Measurements from ENCODE around the gene ABCC12.

Gene ABCC12

GRCh38 chr16:48197294-48197693, 41.5 kb upstream of the ABCC12 start:
- Histone ChIP-seq H2BK12ac (ENCODE audit: low read length) (no peak overlapping the region), H2BK5ac (ENCODE audit: low read depth, low read length, poor library complexity) (no peak overlapping the region), H4K91ac (ENCODE audit: low read depth, low read length) (no peak overlapping the region), H3K9me3 (ENCODE audit: insufficient read depth, low read depth, low read length) (no peaks in the 10 kb centered on the region), H3K79me2 (ENCODE audit: control insufficient read depth, insufficient read depth, low read length, poor library complexity) (no peaks in the 10 kb centered on the region), H3K14ac (ENCODE audit: low read length) (no peak overlapping the region), H3K4me3 (ENCODE audit: low read depth, low read length) (no peak overlapping the region), H3K18ac (ENCODE audit: low read length) (no peak overlapping the region), H3K23ac (ENCODE audit: low read length) (no peak overlapping the region), H3K27ac (ENCODE audit: low read depth, low read length) (no peak overlapping the region), H3K27me3 (ENCODE audit: insufficient read depth, low read length) (no peaks in the 10 kb centered on the region), H4K8ac (ENCODE audit: low read depth, low read length) (no peak overlapping the region), H2AFZ (ENCODE audit: insufficient read depth, low read length, poor library complexity) (no peak overlapping the region), H3K79me1 (ENCODE audit: low read length) (no peaks in the 10 kb centered on the region), H3K4ac (ENCODE audit: low read depth, low read length) (no peak overlapping the region), H2AK5ac (ENCODE audit: low read length) (no peak overlapping the region), H3K36me3 (ENCODE audit: control insufficient read depth in 1 of 2, insufficient read depth in 2 of 2, low read length in 2 of 2) (no peaks in the 10 kb centered on the region), H3K4me2 (ENCODE audit: low read length) (no peak overlapping the region), H4K12ac (ENCODE audit: low read depth, low read length) (no peak overlapping the region), H2BK120ac (ENCODE audit: insufficient read depth, low read length, poor library complexity) (no peak overlapping the region), H3K4me1 (ENCODE audit: control insufficient read depth in 1 of 2, insufficient read depth in 2 of 2, low read length in 2 of 2) (no peaks in the 10 kb centered on the region), H3K9ac (ENCODE audit: low read length) (no peak overlapping the region)
- no CpG with 5 or more reads among the region's 3 CpGs for WGBS (ENCODE audit: extremely low coverage, insufficient coverage, insufficient read length)
- DNase-seq, result no peak

DNA sequence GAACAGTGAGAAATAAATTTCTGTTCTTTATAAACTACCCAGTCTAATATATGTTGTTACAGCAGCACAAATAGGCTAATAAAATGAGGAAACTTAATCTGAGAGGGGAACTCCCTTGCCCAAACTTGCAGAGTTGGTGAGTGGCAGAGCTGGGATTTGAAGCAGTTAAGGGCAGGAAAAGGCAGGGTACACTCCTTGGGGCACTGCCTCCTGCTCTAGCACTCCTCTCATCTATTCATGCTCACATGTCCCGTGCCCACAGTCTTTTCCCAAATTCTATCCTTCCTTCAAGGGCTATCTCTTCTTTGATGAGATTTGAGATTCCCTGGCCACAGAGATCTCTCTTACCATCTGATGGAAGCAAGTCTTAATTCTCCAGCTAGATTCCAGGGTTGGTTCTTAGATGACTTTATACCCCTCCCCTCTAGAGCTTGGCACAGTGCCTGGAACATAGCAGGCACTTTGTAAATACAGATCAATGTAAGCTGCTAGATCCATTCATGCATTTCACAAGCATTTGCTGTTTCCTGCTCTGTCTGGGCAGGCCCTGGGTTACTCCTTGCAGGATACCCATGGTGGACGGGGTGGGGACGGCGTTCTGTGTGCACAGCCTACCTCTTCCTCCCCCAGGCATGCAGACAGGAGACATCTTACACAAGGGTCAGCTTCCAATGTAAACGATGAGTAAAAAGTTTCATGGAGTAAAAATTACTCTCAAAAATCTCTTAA, 39.2 kb upstream of the ABCC12 start:
- Histone ChIP-seq H3K36me3 (ENCODE audit: control insufficient read depth in 1 of 2, insufficient read depth in 2 of 2, low read length in 2 of 2) (no peaks in the 10 kb centered on the region), H2BK5ac (ENCODE audit: low read depth, low read length, poor library complexity) (no peak overlapping the region), H4K91ac (ENCODE audit: low read depth, low read length) (no peak overlapping the region), H3K4ac (ENCODE audit: low read depth, low read length) (no peak overlapping the region), H2BK120ac (ENCODE audit: insufficient read depth, low read length, poor library complexity) (no peak overlapping the region), H3K27me3 (ENCODE audit: insufficient read depth, low read length) (no peaks in the 10 kb centered on the region), H3K14ac (ENCODE audit: low read length) (no peak overlapping the region), H3K79me2 (ENCODE audit: control insufficient read depth, insufficient read depth, low read length, poor library complexity) (no peaks in the 10 kb centered on the region), H3K9ac (ENCODE audit: low read length) (no peak overlapping the region), H3K4me3 (ENCODE audit: low read depth, low read length) (no peak overlapping the region), H3K27ac (ENCODE audit: low read depth, low read length) (no peak overlapping the region), H3K4me2 (ENCODE audit: low read length) (no peak overlapping the region), H3K18ac (ENCODE audit: low read length) (no peak overlapping the region), H3K9me3 (ENCODE audit: insufficient read depth, low read depth, low read length) (no peaks in the 10 kb centered on the region), H4K12ac (ENCODE audit: low read depth, low read length) (no peak overlapping the region), H2BK12ac (ENCODE audit: low read length) (no peak overlapping the region), H3K23ac (ENCODE audit: low read length) (no peak overlapping the region), H3K4me1 (ENCODE audit: control insufficient read depth in 1 of 2, insufficient read depth in 2 of 2, low read length in 2 of 2) (no peaks in the 10 kb centered on the region), H3K79me1 (ENCODE audit: low read length) (no peaks in the 10 kb centered on the region), H2AFZ (ENCODE audit: insufficient read depth, low read length, poor library complexity) (no peak overlapping the region), H4K8ac (ENCODE audit: low read depth, low read length) (no peak overlapping the region), H2AK5ac (ENCODE audit: low read length) (no peak overlapping the region)
- no peak for DNase-seq
- WGBS (ENCODE audit: extremely low coverage, insufficient coverage, insufficient read length), result no CpG with 5 or more reads among the region's 5 CpGs

- no peaks in the 10 kb centered on the region for H3K27me3 ChIP-seq (ENCODE audit: insufficient read depth, low read length)
- no peaks in the 10 kb centered on the region for H3K79me2 ChIP-seq (ENCODE audit: control insufficient read depth, insufficient read depth, low read length, poor library complexity)
- no peak overlapping the region for H4K91ac ChIP-seq (ENCODE audit: low read depth, low read length)
- no peak overlapping the region for H2BK120ac ChIP-seq (ENCODE audit: insufficient read depth, low read length, poor library complexity)
- no peak overlapping the region for H3K23ac ChIP-seq (ENCODE audit: low read length)
- no peak overlapping the region for H4K12ac ChIP-seq (ENCODE audit: low read depth, low read length)
- H3K36me3 ChIP-seq (ENCODE audit: control insufficient read depth in 1 of 2, insufficient read depth in 2 of 2, low read length in 2 of 2), result no peaks in the 10 kb centered on the region
- H3K4ac ChIP-seq (ENCODE audit: low read depth, low read length), result no peak overlapping the region
- H3K9ac ChIP-seq (ENCODE audit: low read length), result no peak overlapping the region
- no peak overlapping the region for H2BK5ac ChIP-seq (ENCODE audit: low read depth, low read length, poor library complexity)
- no CpG with 5 or more reads among the region's 7 CpGs for WGBS (ENCODE audit: extremely low coverage, insufficient coverage, insufficient read length)
- no peak overlapping the region for H2AK5ac ChIP-seq (ENCODE audit: low read length)
- H3K4me1 ChIP-seq (ENCODE audit: control insufficient read depth in 1 of 2, insufficient read depth in 2 of 2, low read length in 2 of 2), result no peaks in the 10 kb centered on the region
- DNase-seq, result no peak
- H3K4me3 ChIP-seq (ENCODE audit: low read depth, low read length), result no peak overlapping the region
- no peak overlapping the region for H3K27ac ChIP-seq (ENCODE audit: low read depth, low read length)
- H2BK12ac ChIP-seq (ENCODE audit: low read length), result no peak overlapping the region
- no peaks in the 10 kb centered on the region for H3K79me1 ChIP-seq (ENCODE audit: low read length)
- H3K18ac ChIP-seq (ENCODE audit: low read length), result no peak overlapping the region
- H4K8ac ChIP-seq (ENCODE audit: low read depth, low read length), result no peak overlapping the region
- no peak overlapping the region for H3K4me2 ChIP-seq (ENCODE audit: low read length)
- no peaks in the 10 kb centered on the region for H3K9me3 ChIP-seq (ENCODE audit: insufficient read depth, low read depth, low read length)
- no peak overlapping the region for H2AFZ ChIP-seq (ENCODE audit: insufficient read depth, low read length, poor library complexity)
- no peak overlapping the region for H3K14ac ChIP-seq (ENCODE audit: low read length)
Observed at GRCh38 chr16:48193846-48194245, 38.1 kb upstream of the ABCC12 start.

- H3K9ac ChIP-seq (ENCODE audit: low read length), result no peak overlapping the region
- H3K79me1 ChIP-seq (ENCODE audit: low read length), result no peaks in the 10 kb centered on the region
- no peak overlapping the region for H4K91ac ChIP-seq (ENCODE audit: low read depth, low read length)
- no peaks in the 10 kb centered on the region for H3K4me1 ChIP-seq (ENCODE audit: control insufficient read depth in 1 of 2, insufficient read depth in 2 of 2, low read length in 2 of 2)
- no peaks in the 10 kb centered on the region for H3K36me3 ChIP-seq (ENCODE audit: control insufficient read depth in 1 of 2, insufficient read depth in 2 of 2, low read length in 2 of 2)
- H3K4ac ChIP-seq (ENCODE audit: low read depth, low read length), result no peak overlapping the region
- WGBS (ENCODE audit: extremely low coverage, insufficient coverage, insufficient read length), result no CpG with 5 or more reads among the region's 6 CpGs
- no peak overlapping the region for H2BK120ac ChIP-seq (ENCODE audit: insufficient read depth, low read length, poor library complexity)
- no peak overlapping the region for H3K27ac ChIP-seq (ENCODE audit: low read depth, low read length)
- no peak overlapping the region for H2BK12ac ChIP-seq (ENCODE audit: low read length)
- H3K14ac ChIP-seq (ENCODE audit: low read length), result no peak overlapping the region
- H4K12ac ChIP-seq (ENCODE audit: low read depth, low read length), result no peak overlapping the region
- no peaks in the 10 kb centered on the region for H3K27me3 ChIP-seq (ENCODE audit: insufficient read depth, low read length)
- H2BK5ac ChIP-seq (ENCODE audit: low read depth, low read length, poor library complexity), result no peak overlapping the region
- no peaks in the 10 kb centered on the region for H3K79me2 ChIP-seq (ENCODE audit: control insufficient read depth, insufficient read depth, low read length, poor library complexity)
- no peak overlapping the region for H3K23ac ChIP-seq (ENCODE audit: low read length)
- no peak overlapping the region for H4K8ac ChIP-seq (ENCODE audit: low read depth, low read length)
- no peak overlapping the region for H3K18ac ChIP-seq (ENCODE audit: low read length)
- H3K4me2 ChIP-seq (ENCODE audit: low read length), result no peak overlapping the region
- no peak overlapping the region for H3K4me3 ChIP-seq (ENCODE audit: low read depth, low read length)
- H2AK5ac ChIP-seq (ENCODE audit: low read length), result no peak overlapping the region
- peak in 1 of 2 donors; percentile 4 for DNase-seq
- no peaks in the 10 kb centered on the region for H3K9me3 ChIP-seq (ENCODE audit: insufficient read depth, low read depth, low read length)
- no peak overlapping the region for H2AFZ ChIP-seq (ENCODE audit: insufficient read depth, low read length, poor library complexity)
Observed at GRCh38 chr16:48188449-48189102, 32.8 kb upstream of the ABCC12 start.

Data from trophoblast cell (in vitro differentiated cells and primary cell).